G401 (cell line): Measurements from ENCODE around the gene ARSI. TPM values are rescaled to one million over a fixed set of nuclear protein-coding genes. Genes with fewer than 3 reads are reported as not detected.

Source experiments
- DNase-seq: peaks from one replicate; pipeline ENCODE4 v3.0.0-alpha.2; 2015; ENCODE audit warnings: low spot score
- in situ Hi-C: cut with HindIII; loops from 2 replicates; pipeline ENCODE4 v1.10.0; 2016; ENCODE audit warnings: low sequenced_read_pairs, mixed read lengths
- total RNA-seq: library from RNA; depleted of rRNA; stranded (reverse); fragments of >200 nt; shearing (Covaris generic); gene quantifications from 2 replicates; pipeline ENCODE4 v1.2.3, GENCODE V29; 2014

The ARSI gene
- total RNA-seq, 1 experiment from 2014 or later = 89.2 TPM

GRCh38 chr5:150279330-150280020, 23.2 kb downstream of the ARSI start:
- in situ Hi-C loops = loop anchor here (10.0 kb wide), 1 partner anchor 65 kb away; no protein-coding TSS in a partner anchor
- no peak for DNase-seq

GRCh38 chr5:150278916-150279315, 23.8 kb downstream of the ARSI start:
- in situ Hi-C loops = loop anchor here (10.0 kb wide), 1 partner anchor 66 kb away; no protein-coding TSS in a partner anchor
- DNase-seq = no peak

GRCh38 chr5:150278046-150278730, 24.5 kb downstream of the ARSI start:
- in situ Hi-C loops = loop anchor here (10.0 kb wide), 1 partner anchor 67 kb away; no protein-coding TSS in a partner anchor
- DNase-seq = no peak

GRCh38 chr5:150277043-150277442, 25.7 kb downstream of the ARSI start:
- in situ Hi-C loops = loop anchor here (10.0 kb wide), 1 partner anchor 68 kb away; no protein-coding TSS in a partner anchor
- no peak for DNase-seq

- peak; percentile 68 for DNase-seq
- in situ Hi-C loops = loop anchor here (10.0 kb wide), 1 partner anchor 70 kb away; no protein-coding TSS in a partner anchor
Measured at GRCh38 chr5:150274811-150275210, 27.9 kb downstream of the ARSI start.

GRCh38 chr5:150272531-150272930, 30.2 kb downstream of the ARSI start:
- in situ Hi-C loops = loop anchor here (10.0 kb wide), 1 partner anchor 72 kb away; no protein-coding TSS in a partner anchor
- DNase-seq = peak; percentile 95

GRCh38 chr5:150271923-150272322, 30.8 kb downstream of the ARSI start:
- in situ Hi-C loops = loop anchor here (10.0 kb wide), 1 partner anchor 73 kb away; no protein-coding TSS in a partner anchor
- DNase-seq = no peak

- in situ Hi-C loops = loop anchor here (10.0 kb wide), 1 partner anchor 74 kb away; no protein-coding TSS in a partner anchor
- DNase-seq = no peak
Measured at GRCh38 chr5:150271296-150271692, 31.4 kb downstream of the ARSI start.

- DNase-seq = no peak
- in situ Hi-C loops = loop anchor here (10.0 kb wide), 1 partner anchor 74 kb away; no protein-coding TSS in a partner anchor
Measured at GRCh38 chr5:150270541-150271295, 32.0 kb downstream of the ARSI start.

GRCh38 chr5:150266871-150267291, 35.8 kb downstream of the ARSI start:
- in situ Hi-C loops = no loop called here
- DNase-seq = no peak

- DNase-seq = no peak
- in situ Hi-C loops = no loop called here
Measured at GRCh38 chr5:150265870-150266383, 36.8 kb downstream of the ARSI start.

GRCh38 chr5:150264667-150265603, 37.8 kb downstream of the ARSI start:
- in situ Hi-C loops = no loop called here
- no peak for DNase-seq

- peak; percentile 74 for DNase-seq
- in situ Hi-C loops = no loop called here
Measured at GRCh38 chr5:150263801-150264621, 38.7 kb downstream of the ARSI start.

GRCh38 chr5:150263375-150263775, 39.3 kb downstream of the ARSI start:
- in situ Hi-C loops = no loop called here
- DNase-seq = peak; percentile 33

GRCh38 chr5:150262502-150262901, 40.2 kb downstream of the ARSI start:
- DNase-seq = no peak
- in situ Hi-C loops = no loop called here

- in situ Hi-C loops = no loop called here
Measured at GRCh38 chr5:150261231-150261630, 41.5 kb downstream of the ARSI start.

GRCh38 chr5:150258130-150258529, 44.6 kb downstream of the ARSI start:
- in situ Hi-C loops = no loop called here
- no peak for DNase-seq

More at GRCh38 chr5:150261231-150261630, 41.5 kb downstream of the ARSI start:
- DNase-seq = no peak
